Measurements from ENCODE around the gene DDX1.
"Not testable (repeated sequence)": the region's sequence is repeated elsewhere in the genome, so short reads cannot be mapped to it uniquely, and the experiment has no call there.

The DDX1 gene

GRCh38 chr2:15602393-15602792 lies 10.7 kb downstream of the DDX1 start:
- H3K9ac ChIP-seq (ENCODE audit: low read depth, low read length) = no peak overlapping the region
- H3K4me1 ChIP-seq (ENCODE audit: control insufficient read depth, insufficient read depth, low read length) = no peaks in the 10 kb centered on the region
- H3K9me3 ChIP-seq (ENCODE audit: control insufficient read depth, insufficient read depth, low read length) = no peaks in the 10 kb centered on the region
- H3K36me3 ChIP-seq (ENCODE audit: control insufficient read depth, insufficient read depth, low read length) = peaks cover 15% of the 10 kb centered on the region
- no peaks in the 10 kb centered on the region for H3K27me3 ChIP-seq (ENCODE audit: control insufficient read depth, insufficient read depth, low read length)
- H3K4me3 ChIP-seq (ENCODE audit: low read depth, low read length) = no peak overlapping the region

GRCh38 chr2:15603044-15603765 lies 11.5 kb downstream of the DDX1 start:
- Histone ChIP-seq H3K27me3 (ENCODE audit: control insufficient read depth, insufficient read depth, low read length) (no peaks in the 10 kb centered on the region), H3K36me3 (ENCODE audit: control insufficient read depth, insufficient read depth, low read length) (peaks cover 15% of the 10 kb centered on the region), H3K9me3 (ENCODE audit: control insufficient read depth, insufficient read depth, low read length) (no peaks in the 10 kb centered on the region), H3K4me1 (ENCODE audit: control insufficient read depth, insufficient read depth, low read length) (no peaks in the 10 kb centered on the region), H3K4me3 (ENCODE audit: low read depth, low read length) (no peak overlapping the region), H3K9ac (ENCODE audit: low read depth, low read length) (no peak overlapping the region)

GRCh38 chr2:15603948-15604347 lies 12.3 kb downstream of the DDX1 start:
- Histone ChIP-seq H3K4me3 (ENCODE audit: low read depth, low read length) (no peak overlapping the region), H3K4me1 (ENCODE audit: control insufficient read depth, insufficient read depth, low read length) (no peaks in the 10 kb centered on the region), H3K9ac (ENCODE audit: low read depth, low read length) (no peak overlapping the region), H3K9me3 (ENCODE audit: control insufficient read depth, insufficient read depth, low read length) (no peaks in the 10 kb centered on the region), H3K27me3 (ENCODE audit: control insufficient read depth, insufficient read depth, low read length) (no peaks in the 10 kb centered on the region), H3K36me3 (ENCODE audit: control insufficient read depth, insufficient read depth, low read length) (peaks cover 15% of the 10 kb centered on the region)

GRCh38 chr2:15605721-15606120 lies 14.1 kb downstream of the DDX1 start:
- Histone ChIP-seq H3K9me3 (ENCODE audit: control insufficient read depth, insufficient read depth, low read length) (no peaks in the 10 kb centered on the region), H3K4me3 (ENCODE audit: low read depth, low read length) (no peak overlapping the region), H3K9ac (ENCODE audit: low read depth, low read length) (no peak overlapping the region), H3K4me1 (ENCODE audit: control insufficient read depth, insufficient read depth, low read length) (no peaks in the 10 kb centered on the region), H3K36me3 (ENCODE audit: control insufficient read depth, insufficient read depth, low read length) (peaks cover 18% of the 10 kb centered on the region), H3K27me3 (ENCODE audit: control insufficient read depth, insufficient read depth, low read length) (no peaks in the 10 kb centered on the region)

- no peaks in the 10 kb centered on the region for H3K9me3 ChIP-seq (ENCODE audit: control insufficient read depth, insufficient read depth, low read length)
- no peak overlapping the region for H3K9ac ChIP-seq (ENCODE audit: low read depth, low read length)
- H3K27me3 ChIP-seq (ENCODE audit: control insufficient read depth, insufficient read depth, low read length) = no peaks in the 10 kb centered on the region
- H3K4me1 ChIP-seq (ENCODE audit: control insufficient read depth, insufficient read depth, low read length) = no peaks in the 10 kb centered on the region
- H3K4me3 ChIP-seq (ENCODE audit: low read depth, low read length) = no peak overlapping the region
- H3K36me3 ChIP-seq (ENCODE audit: control insufficient read depth, insufficient read depth, low read length) = peaks cover 18% of the 10 kb centered on the region
Measured at GRCh38 chr2:15606481-15607441, 15.1 kb downstream of the DDX1 start.

GRCh38 chr2:15607709-15608391 lies 16.2 kb downstream of the DDX1 start:
- Histone ChIP-seq H3K27me3 (ENCODE audit: control insufficient read depth, insufficient read depth, low read length) (no peaks in the 10 kb centered on the region), H3K36me3 (ENCODE audit: control insufficient read depth, insufficient read depth, low read length) (peaks cover 12% of the 10 kb centered on the region)

GRCh38 chr2:15608392-15608761 lies 16.7 kb downstream of the DDX1 start:
- peaks cover 15% of the 10 kb centered on the region for H3K36me3 ChIP-seq (ENCODE audit: control insufficient read depth, insufficient read depth, low read length)
- no peaks in the 10 kb centered on the region for H3K4me1 ChIP-seq (ENCODE audit: control insufficient read depth, insufficient read depth, low read length)
- H3K9ac ChIP-seq (ENCODE audit: low read depth, low read length) = no peak overlapping the region
- H3K27me3 ChIP-seq (ENCODE audit: control insufficient read depth, insufficient read depth, low read length) = no peaks in the 10 kb centered on the region
- H3K4me3 ChIP-seq (ENCODE audit: low read depth, low read length) = no peak overlapping the region
- H3K9me3 ChIP-seq (ENCODE audit: control insufficient read depth, insufficient read depth, low read length) = no peaks in the 10 kb centered on the region

More at GRCh38 chr2:15607709-15608391, 16.2 kb downstream of the DDX1 start:
- Histone ChIP-seq H3K9me3 (ENCODE audit: control insufficient read depth, insufficient read depth, low read length) (no peaks in the 10 kb centered on the region), H3K4me3 (ENCODE audit: low read depth, low read length) (no peak overlapping the region), H3K4me1 (ENCODE audit: control insufficient read depth, insufficient read depth, low read length) (no peaks in the 10 kb centered on the region), H3K9ac (ENCODE audit: low read depth, low read length) (no peak overlapping the region)

- H3K4me3 ChIP-seq (ENCODE audit: low read depth, low read length) = no peak overlapping the region
Measured at GRCh38 chr2:15609341-15610042, 17.8 kb downstream of the DDX1 start.

GRCh38 chr2:15610430-15610952 lies 18.8 kb downstream of the DDX1 start:
- H3K36me3 ChIP-seq (ENCODE audit: control insufficient read depth, insufficient read depth, low read length) = peaks cover 9% of the 10 kb centered on the region

More at GRCh38 chr2:15609341-15610042, 17.8 kb downstream of the DDX1 start:
- Histone ChIP-seq H3K27me3 (ENCODE audit: control insufficient read depth, insufficient read depth, low read length) (no peaks in the 10 kb centered on the region), H3K36me3 (ENCODE audit: control insufficient read depth, insufficient read depth, low read length) (peaks cover 17% of the 10 kb centered on the region), H3K9me3 (ENCODE audit: control insufficient read depth, insufficient read depth, low read length) (no peaks in the 10 kb centered on the region), H3K4me1 (ENCODE audit: control insufficient read depth, insufficient read depth, low read length) (no peaks in the 10 kb centered on the region), H3K9ac (ENCODE audit: low read depth, low read length) (no peak overlapping the region)

GRCh38 chr2:15612101-15612500 lies 20.4 kb downstream of the DDX1 start:
- not testable (repeated sequence) for H3K9ac ChIP-seq (ENCODE audit: low read depth, low read length); H3K4me1 ChIP-seq (ENCODE audit: control insufficient read depth, insufficient read depth, low read length); H3K4me3 ChIP-seq (ENCODE audit: low read depth, low read length); H3K36me3 ChIP-seq (ENCODE audit: control insufficient read depth, insufficient read depth, low read length); H3K27me3 ChIP-seq (ENCODE audit: control insufficient read depth, insufficient read depth, low read length); H3K9me3 ChIP-seq (ENCODE audit: control insufficient read depth, insufficient read depth, low read length)

More at GRCh38 chr2:15610430-15610952, 18.8 kb downstream of the DDX1 start:
- Histone ChIP-seq H3K9me3 (ENCODE audit: control insufficient read depth, insufficient read depth, low read length) (no peaks in the 10 kb centered on the region), H3K4me3 (ENCODE audit: low read depth, low read length) (no peak overlapping the region), H3K4me1 (ENCODE audit: control insufficient read depth, insufficient read depth, low read length) (no peaks in the 10 kb centered on the region), H3K9ac (ENCODE audit: low read depth, low read length) (no peak overlapping the region), H3K27me3 (ENCODE audit: control insufficient read depth, insufficient read depth, low read length) (no peaks in the 10 kb centered on the region)
